ENCODE data around the gene ADGRG3. TPM values are rescaled to one million over a fixed set of nuclear protein-coding genes. Genes with fewer than 3 reads are reported as not detected.
A peak's percentile ranks its signal among the peaks of the same experiment; 100 is the strongest.

Gene ADGRG3
- total and polyA plus RNA-seq, 9 of the 15 experiments (the other 6 are each of a cell fraction or from before 2014, with no cell fraction given) = 0.09 to 0.52 (median 0.14) TPM; not detected in 3

- TF ChIP-seq ZNF740 (CRISPR knock-in tag; IDR thresholded peaks at IDR 0.05) (peak; percentile 95), ZNF740 (tag; IDR thresholded peaks at IDR 0.05) (peak in 1 of 2 experiments; percentile 65; a peak in 2 of 4 replicates), FOXK2 (conservative IDR thresholded peaks at IDR 0.05 in 1 of 2, IDR thresholded peaks at IDR 0.05 in 1 of 2; ENCODE audit: low read depth in 2 of 2) (0 out of 4 replicates have a peak, but pooled peaks have one; percentile 29 to 49), AFF1 (IDR thresholded peaks at IDR 0.05; ENCODE audit: low read depth in 1 of 2, partially characterized antibody in 2 of 2) (peak; percentile 31 to 59), TEAD4 (IDR thresholded peaks at IDR 0.05; ENCODE audit: low read length) (peak; percentile 88), TEAD4 (CRISPR knock-in tag; IDR thresholded peaks at IDR 0.05; ENCODE audit: borderline replicate concordance) (no peak), ZNF316 (IDR thresholded peaks at IDR 0.05) (0 out of 2 replicates have a peak, but pooled peaks have one; percentile 4), NR2C1 (IDR thresholded peaks at IDR 0.05) (no peak), NR2C1 (tag; IDR thresholded peaks at IDR 0.05) (peak; percentile 14; the same call in 1 of the 2 replicates), RB1 (IDR thresholded peaks at IDR 0.05; ENCODE audit: low read depth) (no peak), ZNF263 (CRISPR knock-in tag; IDR thresholded peaks at IDR 0.05; ENCODE audit: borderline replicate concordance) (peak; percentile 75)
Observed at GRCh38 chr16:57690782-57691471, 22.8 kb downstream of the ADGRG3 start (continued).
